ENCODE measurements around the gene NUFIP1.

Gene NUFIP1

DNA sequence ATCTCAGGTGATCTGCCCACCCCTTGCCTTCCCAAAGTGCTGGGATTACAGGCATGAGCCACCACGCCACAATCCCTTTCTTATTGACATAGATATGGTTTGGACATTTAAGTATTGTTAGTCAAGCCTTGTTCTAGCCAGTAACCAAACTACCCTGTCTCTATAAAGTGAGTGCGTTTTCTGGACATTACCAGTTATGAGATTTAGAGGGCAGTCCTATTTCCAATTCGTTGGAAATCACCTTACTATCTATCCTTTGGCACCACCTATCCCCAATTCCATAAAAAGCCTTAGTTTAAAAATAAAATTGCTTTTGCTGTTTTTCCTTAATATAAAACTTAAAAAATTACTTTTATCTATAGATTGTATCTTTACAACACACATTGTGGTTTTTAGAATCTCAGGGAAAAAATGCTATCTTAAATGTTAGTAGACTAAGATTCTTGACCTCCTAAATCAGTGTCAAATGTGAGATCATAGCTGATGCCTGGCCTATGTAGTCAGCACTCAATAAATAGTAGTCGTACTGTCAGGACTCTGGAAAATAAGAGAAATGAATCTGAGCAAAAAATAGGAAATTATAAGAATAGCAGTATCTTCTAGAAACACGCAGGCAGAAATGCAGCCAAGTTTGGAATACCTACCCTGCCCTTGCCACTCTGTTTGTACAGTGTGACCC is 57.0 kb downstream of the NUFIP1 start:
- TF ChIP-seq, protein P1, sequence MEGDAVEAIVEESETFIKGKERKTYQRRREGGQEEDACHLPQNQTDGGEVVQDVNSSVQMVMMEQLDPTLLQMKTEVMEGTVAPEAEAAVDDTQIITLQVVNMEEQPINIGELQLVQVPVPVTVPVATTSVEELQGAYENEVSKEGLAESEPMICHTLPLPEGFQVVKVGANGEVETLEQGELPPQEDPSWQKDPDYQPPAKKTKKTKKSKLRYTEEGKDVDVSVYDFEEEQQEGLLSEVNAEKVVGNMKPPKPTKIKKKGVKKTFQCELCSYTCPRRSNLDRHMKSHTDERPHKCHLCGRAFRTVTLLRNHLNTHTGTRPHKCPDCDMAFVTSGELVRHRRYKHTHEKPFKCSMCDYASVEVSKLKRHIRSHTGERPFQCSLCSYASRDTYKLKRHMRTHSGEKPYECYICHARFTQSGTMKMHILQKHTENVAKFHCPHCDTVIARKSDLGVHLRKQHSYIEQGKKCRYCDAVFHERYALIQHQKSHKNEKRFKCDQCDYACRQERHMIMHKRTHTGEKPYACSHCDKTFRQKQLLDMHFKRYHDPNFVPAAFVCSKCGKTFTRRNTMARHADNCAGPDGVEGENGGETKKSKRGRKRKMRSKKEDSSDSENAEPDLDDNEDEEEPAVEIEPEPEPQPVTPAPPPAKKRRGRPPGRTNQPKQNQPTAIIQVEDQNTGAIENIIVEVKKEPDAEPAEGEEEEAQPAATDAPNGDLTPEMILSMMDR (IDR thresholded peaks at IDR 0.05; ENCODE audit: borderline replicate concordance, insufficient read depth, low read depth, low read length) = no peak
- H3K4me3 ChIP-seq (ENCODE audit: low read depth, low read length) = no peak overlapping the region

DNA sequence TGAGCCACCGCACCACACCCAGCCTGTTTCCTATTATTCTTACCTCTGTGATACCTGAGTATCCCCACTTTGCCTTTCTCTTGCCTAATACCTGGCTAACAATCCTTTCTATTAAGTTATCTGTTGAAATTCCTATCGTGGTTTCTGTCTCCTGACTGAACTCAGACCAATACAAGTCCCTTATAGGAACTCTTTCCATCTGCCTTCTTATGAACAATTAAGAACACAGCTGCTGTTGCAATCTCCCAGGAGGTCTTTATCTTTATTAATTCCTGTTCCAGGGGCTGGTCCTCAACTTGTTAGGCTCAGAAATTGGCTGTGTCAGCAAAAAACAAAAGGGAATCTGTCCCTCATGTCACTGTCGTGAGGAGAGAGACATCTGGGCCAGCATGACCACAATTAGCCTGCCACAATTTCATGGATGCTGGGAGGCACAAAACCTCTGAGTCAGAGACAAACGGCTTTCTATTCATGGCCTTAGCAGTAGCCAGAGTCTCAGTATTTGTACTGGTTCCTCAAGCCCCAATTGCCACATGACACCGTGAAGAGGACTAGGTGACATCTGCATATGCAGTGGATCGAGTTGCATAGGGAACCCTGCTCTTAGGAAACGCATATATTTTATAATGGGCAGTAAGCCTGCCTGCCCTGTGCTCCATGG is 58.2 kb downstream of the NUFIP1 start:
- no peak overlapping the region for H3K4me3 ChIP-seq (ENCODE audit: low read depth, low read length)
- TF ChIP-seq, protein P1 (IDR thresholded peaks at IDR 0.05; ENCODE audit: borderline replicate concordance, insufficient read depth, low read depth, low read length) = no peak

DNA sequence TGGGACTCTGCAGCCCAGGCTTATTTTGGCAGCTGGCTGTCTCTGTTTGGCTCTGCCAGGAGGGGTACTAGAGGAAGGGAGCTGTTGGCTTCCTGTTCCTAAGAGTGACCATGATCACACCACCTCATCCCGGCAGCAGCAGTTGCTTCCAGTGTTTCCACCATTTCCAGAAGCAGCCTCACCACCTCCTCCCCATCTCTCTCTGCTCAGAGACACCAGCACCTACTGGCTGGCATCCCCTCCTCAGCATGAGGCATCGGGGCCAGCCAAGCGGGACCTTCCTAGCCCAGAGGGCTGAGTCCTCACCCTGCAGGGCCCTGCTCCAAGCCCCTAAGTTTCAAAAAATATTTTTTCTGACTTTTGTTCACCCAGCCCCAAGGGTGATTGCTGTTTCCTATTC is 59.0 kb downstream of the NUFIP1 start:
- H3K4me3 ChIP-seq (ENCODE audit: low read depth, low read length) = no peak overlapping the region

DNA sequence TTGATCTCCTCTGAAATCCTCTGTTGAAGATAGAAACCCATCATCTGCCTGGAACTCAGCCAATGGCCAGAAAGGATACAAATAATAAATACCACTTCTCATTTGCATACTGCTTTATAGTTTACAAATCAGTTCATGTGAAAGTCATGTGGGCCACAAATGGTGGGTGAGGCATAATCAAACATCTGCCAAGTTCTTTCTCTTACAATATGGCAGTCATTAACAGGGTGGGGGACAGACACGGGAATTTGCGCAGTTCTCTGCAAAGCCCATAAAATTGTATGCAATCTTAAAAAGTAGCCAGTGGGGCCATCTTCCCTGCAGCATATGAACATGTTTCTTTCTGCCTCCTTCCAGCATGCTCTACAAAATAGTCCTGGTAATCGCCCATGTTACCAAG is 59.6 kb downstream of the NUFIP1 start:
- no peak overlapping the region for H3K4me3 ChIP-seq (ENCODE audit: low read depth, low read length)
- TF ChIP-seq, protein P1 (IDR thresholded peaks at IDR 0.05; ENCODE audit: borderline replicate concordance, insufficient read depth, low read depth, low read length) = no peak

More for the DNA sequence above, 59.0 kb downstream of the NUFIP1 start:
- TF ChIP-seq, protein P1 (IDR thresholded peaks at IDR 0.05; ENCODE audit: borderline replicate concordance, insufficient read depth, low read depth, low read length) = no peak

DNA sequence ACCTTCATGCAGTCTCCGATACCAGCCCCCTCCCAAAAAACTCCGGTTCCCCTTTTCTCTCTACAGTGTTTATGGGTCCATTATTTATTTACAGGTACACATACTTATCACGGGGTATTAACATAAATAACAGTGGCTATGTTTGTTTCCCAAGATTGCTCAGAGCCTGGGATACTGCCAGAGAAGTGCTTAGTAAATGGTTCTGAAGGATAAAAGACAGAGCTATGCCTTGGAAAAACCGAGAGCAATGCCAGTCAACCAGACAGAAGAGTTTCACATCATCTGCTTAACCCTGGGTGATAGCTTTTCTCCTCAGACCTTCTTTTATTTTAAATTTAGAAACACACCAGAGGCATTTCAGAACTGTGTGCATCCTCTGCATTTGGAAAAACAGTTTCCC is 61.3 kb downstream of the NUFIP1 start:
- TF ChIP-seq, protein P1 (IDR thresholded peaks at IDR 0.05; ENCODE audit: borderline replicate concordance, insufficient read depth, low read depth, low read length) = no peak
- no peak overlapping the region for H3K4me3 ChIP-seq (ENCODE audit: low read depth, low read length)

DNA sequence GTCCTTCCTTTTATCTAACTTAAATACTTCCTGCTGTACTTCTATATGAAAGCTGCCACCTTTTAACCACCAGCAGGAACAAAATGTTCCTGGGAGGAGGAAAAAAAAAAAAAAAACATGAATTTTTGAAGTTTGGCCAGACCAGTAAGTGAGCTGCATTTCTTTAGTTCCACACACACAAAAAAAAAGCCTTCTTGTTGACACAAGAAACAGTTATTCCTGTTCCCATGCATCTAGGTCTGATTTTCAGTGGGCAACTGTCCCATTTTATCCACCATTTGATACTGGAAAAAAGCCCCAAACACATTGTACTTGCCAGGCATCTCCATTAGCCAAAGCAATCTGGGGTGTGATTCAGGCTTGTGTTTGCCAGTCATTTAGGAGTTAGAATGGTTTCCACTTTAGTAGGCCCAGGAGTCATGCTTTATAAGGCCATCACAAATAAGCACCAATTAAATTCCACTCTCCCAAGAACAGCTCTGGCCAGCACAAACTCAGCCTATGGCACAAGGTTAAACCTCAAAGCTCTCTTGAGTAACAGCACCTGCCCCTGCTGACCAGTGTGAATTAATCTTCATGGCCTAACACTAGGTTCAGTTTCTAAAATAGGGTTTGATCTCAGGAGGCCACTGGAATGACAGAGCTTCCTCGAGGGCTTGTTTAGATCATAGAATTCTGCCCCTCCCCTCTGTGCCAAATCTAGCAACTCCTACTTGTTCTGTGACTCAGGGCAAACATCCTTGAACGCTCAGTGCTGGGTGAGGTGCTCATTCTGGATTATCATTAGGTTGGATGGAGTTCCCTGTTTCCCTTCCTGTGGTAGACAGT is 67.1 kb downstream of the NUFIP1 start:
- no peak overlapping the region for H3K4me3 ChIP-seq (ENCODE audit: low read depth, low read length)
- TF ChIP-seq, protein P1 (IDR thresholded peaks at IDR 0.05; ENCODE audit: borderline replicate concordance, insufficient read depth, low read depth, low read length) = no peak

Measured in GM12875 (cell line).